ENCODE data around the gene MRPL37.

- TF ChIP-seq CTCF (IDR thresholded peaks at IDR 0.05; ENCODE audit: insufficient read depth, low read length, poor library complexity, severe bottlenecking), result no peak
- no peak for TF ChIP-seq EZH2phosphoT487 (conservative IDR thresholded peaks at IDR 0.05; ENCODE audit: low read length)
Measured at GRCh38 chr1:54227091-54227602, 27.2 kb downstream of the MRPL37 start.
